Lung microvascular endothelial cell (primary cell): ENCODE data around the gene MTFP1. TPM values are rescaled to one million over a fixed set of nuclear protein-coding genes. Genes with fewer than 3 reads are reported as not detected.
A peak's percentile ranks its signal among the peaks of the same experiment; 100 is the strongest.
"Not testable (repeated sequence)": the region's sequence is repeated elsewhere in the genome, so short reads cannot be mapped to it uniquely, and the experiment has no call there.

Experiments used
- DNase-seq, 2 donors: peaks; one replicate each; pipeline versions ENCODE4 v3.0.0 to v3.0.0-alpha.2; 2010; ENCODE audit warnings: low read depth in 2 of 2
- total RNA-seq: library from RNA; depleted of rRNA; stranded (reverse); fragments of >200 nt; gene quantifications from 2 replicates; pipeline ENCODE4 v1.2.1, GENCODE V29; 2014

The MTFP1 gene
- total RNA-seq, 1 donor from 2014 or later: 17.7 TPM

GRCh38 chr22:30402028-30402765 is 23.4 kb upstream of the MTFP1 start:
- DNase-seq: no peak

- DNase-seq: not testable (repeated sequence)
Measured at GRCh38 chr22:30402766-30403104, 22.8 kb upstream of the MTFP1 start.

DNA sequence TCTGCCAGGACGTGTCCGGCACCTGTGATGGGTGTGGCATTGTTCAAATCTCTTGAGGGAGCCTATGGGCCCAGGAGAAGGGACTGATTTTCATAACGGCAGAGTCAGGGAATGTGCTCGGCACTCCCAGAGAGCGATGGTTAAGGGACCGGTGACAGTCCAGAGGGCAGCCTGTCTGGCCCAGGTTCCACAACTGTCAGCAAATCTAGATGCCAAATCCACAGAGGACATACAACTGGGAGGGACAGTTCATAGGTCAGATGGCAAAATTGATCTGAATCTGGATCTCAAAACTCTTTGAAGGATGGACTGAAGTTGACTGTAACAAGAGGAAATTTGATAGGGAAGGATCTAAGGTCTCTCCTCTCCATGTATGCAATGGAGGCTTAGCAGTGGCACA is 21.3 kb upstream of the MTFP1 start:
- DNase-seq: no peak

DNA sequence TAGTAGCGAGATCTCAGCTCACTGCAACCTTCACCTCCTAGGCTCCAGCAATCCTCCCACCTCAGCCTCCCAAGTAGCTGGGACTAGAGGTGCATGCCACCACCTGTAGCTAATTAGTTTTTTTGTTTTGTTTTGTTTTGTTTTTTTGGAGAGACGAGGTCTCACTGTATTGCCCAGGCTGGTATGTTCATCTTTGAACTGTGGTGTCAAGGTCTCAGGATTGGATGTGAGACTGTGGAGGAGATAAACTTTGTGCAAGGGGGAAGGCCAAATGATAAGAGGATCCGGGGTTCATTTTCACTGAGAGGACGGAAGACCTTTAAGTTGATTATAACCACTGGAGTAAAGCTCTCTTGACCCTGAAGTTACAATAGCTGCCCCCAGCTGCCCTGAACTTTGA is 19.8 kb upstream of the MTFP1 start:
- DNase-seq: no peak

GRCh38 chr22:30406400-30406799 is 19.2 kb upstream of the MTFP1 start:
- DNase-seq: no peak

- peak; percentile 71 to 90 for DNase-seq
Measured at GRCh38 chr22:30408388-30409102, 17.0 kb upstream of the MTFP1 start.

DNA sequence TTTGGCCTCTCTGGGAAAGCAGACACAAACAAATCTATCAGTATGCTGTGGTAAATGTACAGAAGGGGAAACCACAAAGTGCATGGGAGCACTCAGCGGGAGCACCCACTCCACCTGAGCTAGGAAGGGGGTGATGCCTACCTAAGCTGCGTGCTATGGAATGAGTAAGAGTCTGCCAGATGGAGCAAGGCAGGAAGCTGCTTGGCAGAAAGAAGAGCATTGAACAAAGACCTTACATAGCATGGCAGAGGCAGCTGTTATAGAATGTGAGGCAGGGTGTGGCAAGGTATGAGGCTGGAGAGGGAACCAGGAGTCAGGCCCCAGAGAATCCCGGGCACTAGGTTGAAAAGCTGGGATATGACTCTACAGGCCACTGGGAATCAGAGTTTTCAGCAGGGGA is 13.8 kb upstream of the MTFP1 start:
- DNase-seq: no peak

DNA sequence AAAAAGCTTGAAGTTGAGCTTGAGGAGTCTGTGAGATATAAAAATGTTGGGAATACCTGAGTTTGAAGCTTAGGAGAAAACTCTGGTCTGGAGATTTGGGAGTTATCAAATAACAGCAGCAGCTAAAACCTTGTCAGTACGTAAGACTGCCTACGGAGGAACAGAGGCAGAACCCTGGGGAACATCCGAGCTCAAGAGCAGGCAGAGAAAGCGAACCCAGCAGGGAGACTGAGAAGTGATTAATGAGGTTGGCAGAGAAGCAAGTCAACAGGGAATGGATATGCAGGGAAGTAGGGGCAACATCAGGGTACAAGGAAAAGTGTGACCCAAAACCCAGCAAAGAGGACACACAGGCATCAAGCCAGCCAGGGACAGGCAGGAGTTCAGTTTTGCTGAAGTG is 12.6 kb upstream of the MTFP1 start:
- DNase-seq: no peak

DNA sequence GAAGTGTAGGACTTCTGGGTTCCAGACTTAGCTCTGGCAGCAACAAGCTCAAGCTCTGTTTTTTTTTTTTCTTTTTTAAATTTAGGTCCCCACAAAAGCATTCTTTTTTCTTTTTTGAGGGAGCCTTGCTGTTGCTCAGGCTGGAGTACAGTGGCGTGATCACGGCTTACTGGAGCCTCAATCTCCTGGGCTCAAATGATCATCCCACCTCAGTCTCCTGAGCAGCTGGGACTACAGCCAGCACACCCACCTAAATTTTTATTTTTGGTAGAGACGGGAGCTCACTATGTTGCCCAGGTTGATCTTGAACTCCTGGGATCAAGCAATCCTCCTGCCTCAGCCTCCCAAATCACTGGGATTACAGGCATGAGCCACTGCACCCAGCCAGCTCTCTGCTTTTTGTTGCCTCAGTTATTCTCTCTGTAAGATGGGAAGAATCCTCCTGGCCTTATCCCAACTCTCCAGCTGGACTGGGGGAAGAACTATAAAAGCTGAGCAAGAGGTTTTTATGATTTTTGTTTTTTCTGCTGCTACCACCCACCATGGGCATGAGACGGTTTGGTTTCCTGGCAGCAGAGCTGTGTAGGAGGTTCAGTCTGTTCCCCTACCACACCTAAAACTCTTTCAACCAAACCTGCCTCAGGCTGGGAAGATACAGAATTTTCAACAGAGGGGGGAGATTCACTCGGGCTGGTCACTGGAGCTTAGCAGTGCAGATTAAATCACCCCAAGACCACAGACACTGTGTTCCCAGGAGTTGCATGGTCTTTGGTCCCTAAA is 11.6 kb upstream of the MTFP1 start:
- DNase-seq: no peak

DNA sequence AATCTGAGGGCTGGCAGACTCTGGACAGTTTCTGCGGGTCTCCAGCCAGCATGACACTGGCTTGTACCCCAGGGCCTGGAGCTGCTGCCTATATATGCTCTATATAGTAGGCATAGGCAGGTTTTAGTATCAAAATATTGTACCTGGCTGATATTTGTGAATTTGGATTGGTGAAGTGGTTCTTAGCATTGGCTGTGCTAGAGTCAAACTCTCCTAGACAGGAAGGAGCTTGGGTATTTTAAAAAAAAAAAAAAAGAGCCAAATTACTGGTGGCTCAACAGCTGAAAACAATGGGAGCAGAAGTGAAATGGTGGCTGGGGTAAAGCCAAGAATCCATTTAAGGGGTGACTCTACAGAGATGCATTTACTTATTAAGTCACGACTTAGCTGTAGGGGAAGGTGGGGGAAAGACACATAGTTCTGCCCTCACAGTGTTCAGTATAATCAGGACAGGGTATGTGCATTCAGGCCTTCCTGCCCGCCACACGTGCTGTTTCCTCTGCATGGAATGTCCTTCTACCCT is 11.0 kb upstream of the MTFP1 start:
- DNase-seq: peak in 1 of 2 donors; percentile 19

GRCh38 chr22:30416403-30416802 is 9.2 kb upstream of the MTFP1 start:
- no peak for DNase-seq

DNA sequence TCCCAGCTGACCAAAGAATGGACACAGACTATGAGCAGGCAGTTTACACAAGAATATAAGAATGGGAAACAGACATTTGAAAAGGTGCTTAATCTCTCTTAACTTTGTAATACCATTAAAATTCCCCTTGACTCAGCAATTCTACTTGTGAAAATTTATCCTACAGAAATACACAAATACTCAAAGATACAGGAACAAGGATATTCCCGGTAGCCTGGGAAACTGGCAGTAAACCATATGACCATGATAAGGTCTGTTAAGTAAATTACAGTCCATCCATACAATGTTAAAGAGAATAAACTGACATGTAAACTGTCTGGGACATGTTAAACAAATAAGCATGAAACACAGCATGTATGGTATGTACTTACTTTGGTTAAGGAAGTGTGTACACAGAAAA is 8.7 kb upstream of the MTFP1 start:
- no peak for DNase-seq

DNA sequence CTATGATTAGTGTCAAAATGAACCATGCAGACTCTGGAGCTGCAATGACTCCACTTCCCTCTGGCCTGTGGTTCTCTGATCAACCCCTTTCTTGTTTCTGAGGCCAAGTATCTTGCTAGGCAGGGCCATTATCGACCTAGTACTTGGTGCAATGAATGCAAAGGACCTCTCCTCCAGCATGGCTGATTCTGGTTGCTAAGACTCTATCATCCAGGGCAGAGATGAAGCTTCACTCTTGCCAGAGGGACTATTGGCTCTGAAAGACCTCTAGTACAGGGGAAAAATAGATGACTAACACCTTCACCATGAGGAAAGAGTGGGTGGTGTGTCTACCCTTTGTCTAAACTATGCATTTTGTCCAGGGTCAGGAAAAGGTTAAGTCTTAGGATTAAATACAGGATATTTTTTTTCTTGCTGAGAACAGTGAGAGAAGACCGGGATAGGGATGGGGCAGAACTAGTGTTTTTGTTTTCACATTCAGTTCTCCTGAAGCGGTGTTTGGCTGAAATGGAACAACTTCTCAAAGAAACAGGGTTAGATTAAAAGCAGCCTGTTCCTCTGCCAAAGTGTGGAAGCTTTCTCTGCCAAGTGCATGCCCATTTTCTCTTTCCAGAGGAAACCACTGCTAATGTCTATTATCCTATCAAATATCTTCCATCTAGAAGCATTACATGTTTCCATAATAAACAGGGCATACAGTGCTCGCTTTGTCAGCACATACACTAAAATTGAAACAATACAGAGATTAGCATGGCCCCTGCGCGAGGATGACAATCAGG is 5.0 kb upstream of the MTFP1 start:
- peak; percentile 88 to 92 for DNase-seq

GRCh38 chr22:30421695-30422480 is 3.7 kb upstream of the MTFP1 start:
- DNase-seq: peak; percentile 58 to 92

GRCh38 chr22:30422481-30423300 is 2.9 kb upstream of the MTFP1 start:
- DNase-seq: peak; percentile 24 to 83

- DNase-seq: peak in 1 of 2 donors; percentile 57
Measured at GRCh38 chr22:30423301-30423958, 2.1 kb upstream of the MTFP1 start.

- DNase-seq: peak; percentile 99 to 100
Measured at GRCh38 chr22:30423959-30424533, 1.5 kb upstream of the MTFP1 start.

DNA sequence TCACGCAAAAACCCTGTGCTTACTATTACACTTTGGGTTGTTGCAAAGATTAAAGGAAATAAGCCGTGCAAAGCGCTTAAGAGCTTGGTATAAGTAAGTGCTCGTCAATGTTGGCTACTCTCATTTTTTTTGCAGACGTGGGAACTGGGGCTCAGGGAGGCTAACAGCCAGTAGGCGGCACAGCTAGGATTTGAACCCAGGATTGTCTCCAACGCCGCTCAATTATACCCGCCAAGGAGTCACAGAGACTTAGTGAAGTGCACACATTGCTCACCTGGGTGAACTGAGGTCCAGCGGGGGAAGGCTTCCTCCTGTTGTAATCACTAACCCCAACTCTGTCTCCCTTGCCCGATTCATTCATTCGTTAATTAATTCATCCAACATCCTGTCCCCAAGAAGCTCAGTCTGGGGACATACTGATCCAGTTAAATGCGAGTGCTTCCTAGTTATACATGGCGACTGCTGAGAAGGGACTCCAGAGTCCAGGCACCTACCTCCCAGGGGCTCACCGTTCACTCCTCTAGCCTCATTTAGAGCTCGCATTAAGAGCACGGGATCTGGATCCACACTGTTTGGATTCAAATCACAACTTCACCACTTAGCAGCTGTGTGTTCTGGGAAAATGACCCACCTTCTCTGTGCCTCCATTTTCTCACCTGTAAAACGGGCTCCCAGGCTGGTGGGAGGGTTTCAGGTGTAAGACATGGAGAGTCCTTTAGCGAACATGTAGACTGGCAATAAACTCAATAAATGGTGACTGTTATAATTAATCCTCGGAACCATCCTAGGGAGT is 838 bp upstream of the MTFP1 start:
- DNase-seq: peak in 1 of 2 donors; percentile 38
